Measurements from ENCODE around the gene XPNPEP3.
"Not testable (repeated sequence)": the region's sequence is repeated elsewhere in the genome, so short reads cannot be mapped to it uniquely, and the experiment has no call there.

Gene XPNPEP3

GRCh38 chr22:40844951-40845350 is 12.0 kb upstream of the XPNPEP3 start:
- no peak overlapping the region for H3K4me3 ChIP-seq (ENCODE audit: low read length)
- no peak for TF ChIP-seq CTCF (conservative IDR thresholded peaks at IDR 0.05; ENCODE audit: low read depth, low read length)
- no peak for DNase-seq (ENCODE audit: low read depth)

- not testable (repeated sequence) for DNase-seq (ENCODE audit: low read depth); H3K4me3 ChIP-seq (ENCODE audit: low read length)
These were observed 11.1 kb upstream of the XPNPEP3 start for GRCh38 chr22:40845816-40846215.

GRCh38 chr22:40853333-40853732 is 3.6 kb upstream of the XPNPEP3 start:
- DNase-seq (ENCODE audit: low read depth): no peak
- TF ChIP-seq CTCF (conservative IDR thresholded peaks at IDR 0.05; ENCODE audit: low read depth, low read length): no peak
- peak overlapping the region; percentile 2 for H3K4me3 ChIP-seq (ENCODE audit: low read length)

- no peak for DNase-seq (ENCODE audit: low read depth)
- H3K4me3 ChIP-seq (ENCODE audit: low read length): peak overlapping the region; percentile 85
- no peak for TF ChIP-seq CTCF (conservative IDR thresholded peaks at IDR 0.05; ENCODE audit: low read depth, low read length)
These were observed 3.0 kb upstream of the XPNPEP3 start for GRCh38 chr22:40853961-40854360.

GRCh38 chr22:40855071-40855978 is 1.6 kb upstream of the XPNPEP3 start:
- peak overlapping the region; percentile 85 for H3K4me3 ChIP-seq (ENCODE audit: low read length)
- DNase-seq (ENCODE audit: low read depth): peak; percentile 43
- no peak for TF ChIP-seq CTCF (conservative IDR thresholded peaks at IDR 0.05; ENCODE audit: low read depth, low read length)

- no peak for TF ChIP-seq CTCF (conservative IDR thresholded peaks at IDR 0.05; ENCODE audit: low read depth, low read length)
- peak overlapping the region; percentile 85 for H3K4me3 ChIP-seq (ENCODE audit: low read length)
- DNase-seq (ENCODE audit: low read depth): no peak
These were observed 902 bp upstream of the XPNPEP3 start for GRCh38 chr22:40855979-40856512.

- no peak for DNase-seq (ENCODE audit: low read depth)
- peak overlapping the region; percentile 85 for H3K4me3 ChIP-seq (ENCODE audit: low read length)
- TF ChIP-seq CTCF (conservative IDR thresholded peaks at IDR 0.05; ENCODE audit: low read depth, low read length): no peak
These were observed 434 bp downstream of the XPNPEP3 start for GRCh38 chr22:40857309-40857855.

Measured in retinal pigment epithelial cell (primary cell).